Measurements from ENCODE around the gene CRIM1. TPM values are rescaled to one million over a fixed set of nuclear protein-coding genes. Genes with fewer than 3 reads are reported as not detected.

CRIM1 gene
- total RNA-seq, 2 donors from 2014 or later, result 55.7 to 90.7 TPM

DNA sequence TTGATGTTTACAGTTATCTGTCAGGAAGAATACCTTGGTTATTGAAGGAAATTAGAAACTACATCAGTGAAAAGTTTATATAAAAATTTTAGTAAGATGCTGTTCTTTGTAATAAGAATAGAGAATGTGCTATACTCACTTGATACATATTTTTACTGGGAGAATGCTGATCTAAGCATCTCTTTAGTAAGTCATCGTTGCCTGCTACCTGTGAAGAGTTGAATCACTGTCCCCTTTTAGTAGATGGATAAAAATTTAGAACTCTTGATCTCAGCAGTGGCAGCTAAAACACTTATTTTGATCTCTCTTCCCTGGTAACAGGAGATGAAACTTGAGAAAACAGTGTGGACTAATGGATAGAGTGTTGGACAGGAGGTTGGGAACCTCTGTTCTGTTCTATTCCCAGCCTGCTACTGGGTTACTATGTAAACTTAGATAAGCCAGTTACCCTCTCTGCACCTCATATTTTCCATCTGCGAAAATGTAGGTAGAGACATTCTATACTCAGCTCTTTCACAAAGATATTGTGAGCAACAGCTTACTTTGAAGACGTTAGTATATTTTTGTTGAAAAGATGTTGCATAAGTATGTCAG, 142.1 kb downstream of the CRIM1 start:
- Histone ChIP-seq H3K27me3 (no peaks in the 10 kb centered on the region), H3K4me3 (no peak overlapping the region), H3K4me1 (no peaks in the 10 kb centered on the region), H3K9me3 (no peaks in the 10 kb centered on the region), H3K27ac (no peak overlapping the region), H3K9ac (ENCODE audit: low read depth in 2 of 2, low read length in 2 of 2) (no peak overlapping the region), H3K36me3 (no peaks in the 10 kb centered on the region)
- no peak for TF ChIP-seq CTCF (IDR thresholded peaks at IDR 0.05)
- no peak for DNase-seq
- intact Hi-C loops (cut with DNase I), result no loop called here

DNA sequence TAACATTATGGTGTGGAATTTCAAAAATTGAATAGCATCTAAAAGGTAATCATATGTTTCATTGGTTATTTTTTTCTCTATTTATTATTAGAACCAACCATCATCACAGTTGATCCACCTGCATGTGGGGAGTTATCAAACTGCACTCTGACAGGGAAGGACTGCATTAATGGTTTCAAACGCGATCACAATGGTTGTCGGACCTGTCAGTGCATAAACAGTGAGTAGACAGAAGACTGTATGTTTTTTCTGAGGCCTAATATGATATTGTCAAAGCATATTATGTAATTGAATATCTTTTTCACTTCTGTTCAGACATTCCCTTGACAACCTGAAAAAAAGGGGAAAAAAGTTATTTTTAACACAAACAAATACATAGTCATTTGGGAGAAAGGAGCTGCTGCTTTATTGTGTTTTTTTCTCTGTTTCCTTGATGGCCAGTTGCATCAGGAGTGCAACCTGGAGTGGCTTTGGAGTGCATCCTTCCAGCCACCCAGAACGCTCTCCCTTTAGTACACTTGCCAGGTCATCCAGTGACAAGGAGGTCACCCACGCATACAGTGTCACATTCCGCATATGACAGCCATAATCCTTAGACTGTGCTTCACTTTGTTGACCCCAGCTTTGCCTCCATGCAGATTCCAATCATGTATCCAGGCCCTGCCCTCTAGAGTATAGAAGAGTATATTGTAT, 143.7 kb downstream of the CRIM1 start:
- H3K4me1 ChIP-seq, result no peaks in the 10 kb centered on the region
- H3K36me3 ChIP-seq, result no peaks in the 10 kb centered on the region
- intact Hi-C loops (cut with DNase I), result no loop called here
- no peaks in the 10 kb centered on the region for H3K9me3 ChIP-seq
- no peak for TF ChIP-seq CTCF (IDR thresholded peaks at IDR 0.05)
- no peak overlapping the region for H3K27ac ChIP-seq
- no peaks in the 10 kb centered on the region for H3K27me3 ChIP-seq
- H3K4me3 ChIP-seq, result no peak overlapping the region
- no peak for DNase-seq
- no peak overlapping the region for H3K9ac ChIP-seq (ENCODE audit: low read depth in 2 of 2, low read length in 2 of 2)

- Histone ChIP-seq H3K27ac (no peak overlapping the region), H3K9ac (ENCODE audit: low read depth in 2 of 2, low read length in 2 of 2) (no peak overlapping the region), H3K27me3 (no peaks in the 10 kb centered on the region), H3K4me1 (no peaks in the 10 kb centered on the region), H3K36me3 (no peaks in the 10 kb centered on the region), H3K4me3 (no peak overlapping the region), H3K9me3 (no peaks in the 10 kb centered on the region)
- intact Hi-C loops (cut with DNase I), result loop anchor here (5.0 kb wide), 1 partner anchor 148 kb away; no protein-coding TSS in a partner anchor
- no peak for TF ChIP-seq CTCF (IDR thresholded peaks at IDR 0.05)
- DNase-seq, result no peak
These were observed 144.5 kb downstream of the CRIM1 start for GRCh38 chr2:36500072-36500471.

- no peak for DNase-seq
- Histone ChIP-seq H3K9me3 (no peaks in the 10 kb centered on the region), H3K36me3 (no peaks in the 10 kb centered on the region), H3K9ac (ENCODE audit: low read depth in 2 of 2, low read length in 2 of 2) (no peak overlapping the region), H3K27me3 (no peaks in the 10 kb centered on the region), H3K4me1 (no peaks in the 10 kb centered on the region), H3K4me3 (no peak overlapping the region), H3K27ac (no peak overlapping the region)
- intact Hi-C loops (cut with DNase I), result loop anchor here (5.0 kb wide), 1 partner anchor 150 kb away; no protein-coding TSS in a partner anchor
- TF ChIP-seq CTCF (IDR thresholded peaks at IDR 0.05), result no peak
These were observed 146.5 kb downstream of the CRIM1 start for GRCh38 chr2:36502081-36502480.

GRCh38 chr2:36507408-36507812, 151.8 kb downstream of the CRIM1 start:
- no peak overlapping the region for H3K9ac ChIP-seq (ENCODE audit: low read depth in 2 of 2, low read length in 2 of 2)
- H3K4me1 ChIP-seq, result no peaks in the 10 kb centered on the region
- intact Hi-C loops (cut with DNase I), result no loop called here
- H3K4me3 ChIP-seq, result no peak overlapping the region
- no peaks in the 10 kb centered on the region for H3K9me3 ChIP-seq
- H3K36me3 ChIP-seq, result peaks cover 5% of the 10 kb centered on the region
- H3K27ac ChIP-seq, result no peak overlapping the region
- peak; percentile 58 for TF ChIP-seq CTCF (IDR thresholded peaks at IDR 0.05)
- peak; percentile 61 for DNase-seq
- H3K27me3 ChIP-seq, result no peaks in the 10 kb centered on the region
